Neural cell (in vitro differentiated cells): Measurements from ENCODE around the gene REPS2. TPM values are rescaled to one million over a fixed set of nuclear protein-coding genes. Genes with fewer than 3 reads are reported as not detected.

ENCODE experiments used
- H2AFZ ChIP-seq: fragments of 200-600, 300-800 bp; sonication (generic), shearing (Covaris generic); 2 replicates; pipeline ENCODE4 v1.6.0; 2014; ENCODE audit warnings: low read depth, mild to moderate bottlenecking, antibody characterized with exemption, low read length, moderate library complexity
- H3F3A ChIP-seq: fragments of 200-600 bp; shearing (Covaris generic); 2 replicates; pipeline ENCODE4 v1.6.1; 2016; ENCODE audit warnings: mild to moderate bottlenecking, moderate library complexity, mixed read lengths, antibody characterized with exemption, low read length; ENCODE audit not compliant: insufficient read depth, poor library complexity, severe bottlenecking
- H3K27ac ChIP-seq: fragments of 200-600, 300-800 bp; sonication (generic), shearing (Covaris generic); 2 replicates; pipeline ENCODE4 v1.5.1; 2014; ENCODE audit warnings: mild to moderate bottlenecking, low read length, moderate library complexity
- H3K27me3 ChIP-seq: fragments of 300-800, 200-600 bp; sonication (generic), shearing (Covaris generic); 2 replicates; pipeline ENCODE4 v1.6.0; 2014; ENCODE audit warnings: mild to moderate bottlenecking, low read depth, low read length, moderate library complexity; ENCODE audit not compliant: insufficient read depth
- H3K36me3 ChIP-seq: fragments of 300-800, 200-600 bp; sonication (generic), shearing (Covaris generic); 2 replicates; pipeline ENCODE4 v1.5.1; 2014; ENCODE audit warnings: mild to moderate bottlenecking, antibody characterized with exemption, low read length, moderate library complexity; ENCODE audit not compliant: insufficient read depth
- H3K4me2 ChIP-seq: fragments of 300-800, 200-600 bp; sonication (generic), shearing (Covaris generic); 2 replicates; pipeline ENCODE4 v1.6.0; 2014; ENCODE audit warnings: mild to moderate bottlenecking, low read length
- H3K4me3 ChIP-seq: fragments of 300-800, 200-600 bp; sonication (generic), shearing (Covaris generic); 2 replicates; pipeline ENCODE4 v1.5.1; 2014; ENCODE audit warnings: mild to moderate bottlenecking, low read length, moderate library complexity
- H3K79me2 ChIP-seq: fragments of 200-600 bp; shearing (Covaris generic); replicated peaks from 2 replicates; pipeline ENCODE4 v1.6.0; 2014; ENCODE audit warnings: mild to moderate bottlenecking, low read length, moderate library complexity; ENCODE audit not compliant: insufficient read depth
- H3K9ac ChIP-seq: fragments of 300-800, 200-600 bp; sonication (generic), shearing (Covaris generic); 2 replicates; pipeline ENCODE4 v1.6.1; 2016; ENCODE audit warnings: mild to moderate bottlenecking, low read length, mixed read lengths
- H3K9me2 ChIP-seq: fragments of 200-600 bp; shearing (Covaris generic); 2 replicates; pipeline ENCODE4 v1.6.1; 2016; ENCODE audit warnings: mild to moderate bottlenecking, low read length, mixed read lengths; ENCODE audit not compliant: insufficient read depth
- H3K9me3 ChIP-seq: fragments of 200-600, 300-800 bp; sonication (generic), shearing (Covaris generic); 2 replicates; pipeline ENCODE4 v1.6.1; 2016; ENCODE audit warnings: mild to moderate bottlenecking, mixed run types, low read length, moderate library complexity, mixed read lengths
- H4K20me1 ChIP-seq: fragments of 200-600 bp; shearing (Covaris generic); 2 replicates; pipeline ENCODE4 v1.6.1; 2016; ENCODE audit warnings: mild to moderate bottlenecking, mixed run types; ENCODE audit not compliant: insufficient read depth
- EP300 ChIP-seq: fragments of 450-650 bp; conservative IDR thresholded peaks from 2 replicates; pipeline ENCODE4 v1.6.1; 2014; ENCODE audit warnings: antibody characterized with exemption, mild to moderate bottlenecking, moderate library complexity; ENCODE audit not compliant: poor library complexity, severe bottlenecking
- EZH2 ChIP-seq: fragments of 200-600, 300-800 bp; shearing (Covaris generic), sonication (generic); IDR thresholded peaks from 2 replicates; pipeline ENCODE4 v1.6.1; 2014; ENCODE audit warnings: antibody characterized with exemption, low read length, borderline replicate concordance, mild to moderate bottlenecking; ENCODE audit not compliant: insufficient read depth, poor library complexity, severe bottlenecking
- MXI1 ChIP-seq: fragments of 450-650 bp; conservative IDR thresholded peaks from 2 replicates; pipeline ENCODE4 v1.6.1; 2014; ENCODE audit warnings: antibody characterized with exemption, mild to moderate bottlenecking; ENCODE audit not compliant: poor library complexity, severe bottlenecking
- POLR2AphosphoS5 ChIP-seq: IDR thresholded peaks from 2 replicates; pipeline ENCODE4 v1.6.1; 2012
- RAD21 ChIP-seq: fragments of 450-650 bp; conservative IDR thresholded peaks from 2 replicates; pipeline ENCODE4 v1.6.1; 2014; ENCODE audit warnings: antibody characterized with exemption, mild to moderate bottlenecking, moderate library complexity
- SMC3 ChIP-seq: fragments of 450-650 bp; conservative IDR thresholded peaks from 2 replicates; pipeline ENCODE4 v1.6.1; 2014; ENCODE audit warnings: antibody characterized with exemption, mild to moderate bottlenecking, moderate library complexity; ENCODE audit not compliant: poor library complexity
- TAF1 ChIP-seq: IDR thresholded peaks from 2 replicates; pipeline ENCODE4 v1.6.1; 2012; ENCODE audit warnings: low read depth
- polyA plus RNA-seq: library from polyadenylated mRNA; depleted of rRNA; stranded (reverse); fragments of >200 nt; gene quantifications from 2 replicates; pipeline ENCODE4 v1.2.3, GENCODE V29; 2014
- TF ChIP-seq, protein P1 (sequence below): fragments of 450-650 bp; IDR thresholded peaks from 2 replicates; pipeline ENCODE4 v1.5.1; 2014; ENCODE audit warnings: antibody characterized with exemption, mild to moderate bottlenecking, moderate library complexity; ENCODE audit not compliant: poor library complexity, severe bottlenecking
- TF ChIP-seq, protein P2 (sequence below): IDR thresholded peaks from 2 replicates; pipeline ENCODE4 v1.6.1; 2012; ENCODE audit warnings: borderline replicate concordance

REPS2 gene
- polyA plus RNA-seq, 1 donor from 2014 or later = 15.1 TPM

- Histone ChIP-seq H3K27ac (no peak overlapping the region), H3K9ac (no peak overlapping the region), H3K36me3 (no peaks in the 10 kb centered on the region), H3K79me2 (no peaks in the 10 kb centered on the region), H2AFZ (no peak overlapping the region), H3F3A (no peaks in the 10 kb centered on the region), H3K4me3 (no peak overlapping the region), H3K9me3 (no peaks in the 10 kb centered on the region), H3K27me3 (no peaks in the 10 kb centered on the region), H3K9me2 (no peaks in the 10 kb centered on the region), H4K20me1 (no peaks in the 10 kb centered on the region), H3K4me2 (no peak overlapping the region)
- TF ChIP-seq SMC3 = no peak
- TF ChIP-seq, protein P1, sequence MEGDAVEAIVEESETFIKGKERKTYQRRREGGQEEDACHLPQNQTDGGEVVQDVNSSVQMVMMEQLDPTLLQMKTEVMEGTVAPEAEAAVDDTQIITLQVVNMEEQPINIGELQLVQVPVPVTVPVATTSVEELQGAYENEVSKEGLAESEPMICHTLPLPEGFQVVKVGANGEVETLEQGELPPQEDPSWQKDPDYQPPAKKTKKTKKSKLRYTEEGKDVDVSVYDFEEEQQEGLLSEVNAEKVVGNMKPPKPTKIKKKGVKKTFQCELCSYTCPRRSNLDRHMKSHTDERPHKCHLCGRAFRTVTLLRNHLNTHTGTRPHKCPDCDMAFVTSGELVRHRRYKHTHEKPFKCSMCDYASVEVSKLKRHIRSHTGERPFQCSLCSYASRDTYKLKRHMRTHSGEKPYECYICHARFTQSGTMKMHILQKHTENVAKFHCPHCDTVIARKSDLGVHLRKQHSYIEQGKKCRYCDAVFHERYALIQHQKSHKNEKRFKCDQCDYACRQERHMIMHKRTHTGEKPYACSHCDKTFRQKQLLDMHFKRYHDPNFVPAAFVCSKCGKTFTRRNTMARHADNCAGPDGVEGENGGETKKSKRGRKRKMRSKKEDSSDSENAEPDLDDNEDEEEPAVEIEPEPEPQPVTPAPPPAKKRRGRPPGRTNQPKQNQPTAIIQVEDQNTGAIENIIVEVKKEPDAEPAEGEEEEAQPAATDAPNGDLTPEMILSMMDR = no peak
- no peak for TF ChIP-seq POLR2AphosphoS5
- no peak for TF ChIP-seq MXI1
- no peak for TF ChIP-seq TAF1
- TF ChIP-seq, protein P2, sequence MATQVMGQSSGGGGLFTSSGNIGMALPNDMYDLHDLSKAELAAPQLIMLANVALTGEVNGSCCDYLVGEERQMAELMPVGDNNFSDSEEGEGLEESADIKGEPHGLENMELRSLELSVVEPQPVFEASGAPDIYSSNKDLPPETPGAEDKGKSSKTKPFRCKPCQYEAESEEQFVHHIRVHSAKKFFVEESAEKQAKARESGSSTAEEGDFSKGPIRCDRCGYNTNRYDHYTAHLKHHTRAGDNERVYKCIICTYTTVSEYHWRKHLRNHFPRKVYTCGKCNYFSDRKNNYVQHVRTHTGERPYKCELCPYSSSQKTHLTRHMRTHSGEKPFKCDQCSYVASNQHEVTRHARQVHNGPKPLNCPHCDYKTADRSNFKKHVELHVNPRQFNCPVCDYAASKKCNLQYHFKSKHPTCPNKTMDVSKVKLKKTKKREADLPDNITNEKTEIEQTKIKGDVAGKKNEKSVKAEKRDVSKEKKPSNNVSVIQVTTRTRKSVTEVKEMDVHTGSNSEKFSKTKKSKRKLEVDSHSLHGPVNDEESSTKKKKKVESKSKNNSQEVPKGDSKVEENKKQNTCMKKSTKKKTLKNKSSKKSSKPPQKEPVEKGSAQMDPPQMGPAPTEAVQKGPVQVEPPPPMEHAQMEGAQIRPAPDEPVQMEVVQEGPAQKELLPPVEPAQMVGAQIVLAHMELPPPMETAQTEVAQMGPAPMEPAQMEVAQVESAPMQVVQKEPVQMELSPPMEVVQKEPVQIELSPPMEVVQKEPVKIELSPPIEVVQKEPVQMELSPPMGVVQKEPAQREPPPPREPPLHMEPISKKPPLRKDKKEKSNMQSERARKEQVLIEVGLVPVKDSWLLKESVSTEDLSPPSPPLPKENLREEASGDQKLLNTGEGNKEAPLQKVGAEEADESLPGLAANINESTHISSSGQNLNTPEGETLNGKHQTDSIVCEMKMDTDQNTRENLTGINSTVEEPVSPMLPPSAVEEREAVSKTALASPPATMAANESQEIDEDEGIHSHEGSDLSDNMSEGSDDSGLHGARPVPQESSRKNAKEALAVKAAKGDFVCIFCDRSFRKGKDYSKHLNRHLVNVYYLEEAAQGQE = no peak
- TF ChIP-seq RAD21 = no peak
- TF ChIP-seq EZH2 = no peak
These were observed 38.8 kb downstream of the REPS2 start for GRCh38 chrX:16985286-16985685.

GRCh38 chrX:16986169-16986568 lies 39.7 kb downstream of the REPS2 start:
- H4K20me1 ChIP-seq = no peaks in the 10 kb centered on the region
- no peak overlapping the region for H3K27ac ChIP-seq
- H3K27me3 ChIP-seq = no peaks in the 10 kb centered on the region
- H3K4me3 ChIP-seq = no peak overlapping the region
- no peak for TF ChIP-seq RAD21
- no peak for TF ChIP-seq TAF1
- TF ChIP-seq, protein P2 = no peak
- no peak for TF ChIP-seq POLR2AphosphoS5
- no peak for TF ChIP-seq SMC3
- no peak for TF ChIP-seq EP300
- no peak for TF ChIP-seq EZH2
- TF ChIP-seq MXI1 = no peak
- TF ChIP-seq, protein P1 = no peak
- H3K9me3 ChIP-seq = no peaks in the 10 kb centered on the region
- no peak overlapping the region for H3K9ac ChIP-seq
- H3K79me2 ChIP-seq = no peaks in the 10 kb centered on the region
- H3F3A ChIP-seq = no peaks in the 10 kb centered on the region
- H3K4me2 ChIP-seq = no peak overlapping the region
- no peak overlapping the region for H2AFZ ChIP-seq
- H3K9me2 ChIP-seq = no peaks in the 10 kb centered on the region
- no peaks in the 10 kb centered on the region for H3K36me3 ChIP-seq
